Neural cell (in vitro differentiated cells): ENCODE data around the gene SENP8. TPM values are rescaled to one million over a fixed set of nuclear protein-coding genes. Genes with fewer than 3 reads are reported as not detected.
A peak's percentile ranks its signal among the peaks of the same experiment; 100 is the strongest.

Experiments
- H2AFZ ChIP-seq: fragments of 200-600, 300-800 bp; sonication (generic), shearing (Covaris generic); 2 replicates; pipeline ENCODE4 v1.6.0; 2014; ENCODE audit warnings: low read depth, mild to moderate bottlenecking, antibody characterized with exemption, low read length, moderate library complexity
- H3F3A ChIP-seq: fragments of 200-600 bp; shearing (Covaris generic); 2 replicates; pipeline ENCODE4 v1.6.1; 2016; ENCODE audit warnings: mild to moderate bottlenecking, moderate library complexity, mixed read lengths, antibody characterized with exemption, low read length; ENCODE audit not compliant: insufficient read depth, poor library complexity, severe bottlenecking
- H3K27ac ChIP-seq: fragments of 200-600, 300-800 bp; sonication (generic), shearing (Covaris generic); 2 replicates; pipeline ENCODE4 v1.5.1; 2014; ENCODE audit warnings: mild to moderate bottlenecking, low read length, moderate library complexity
- H3K27me3 ChIP-seq: fragments of 300-800, 200-600 bp; sonication (generic), shearing (Covaris generic); 2 replicates; pipeline ENCODE4 v1.6.0; 2014; ENCODE audit warnings: mild to moderate bottlenecking, low read depth, low read length, moderate library complexity; ENCODE audit not compliant: insufficient read depth
- H3K36me3 ChIP-seq: fragments of 300-800, 200-600 bp; sonication (generic), shearing (Covaris generic); 2 replicates; pipeline ENCODE4 v1.5.1; 2014; ENCODE audit warnings: mild to moderate bottlenecking, antibody characterized with exemption, low read length, moderate library complexity; ENCODE audit not compliant: insufficient read depth
- H3K4me2 ChIP-seq: fragments of 300-800, 200-600 bp; sonication (generic), shearing (Covaris generic); 2 replicates; pipeline ENCODE4 v1.6.0; 2014; ENCODE audit warnings: mild to moderate bottlenecking, low read length
- H3K4me3 ChIP-seq: fragments of 300-800, 200-600 bp; sonication (generic), shearing (Covaris generic); 2 replicates; pipeline ENCODE4 v1.5.1; 2014; ENCODE audit warnings: mild to moderate bottlenecking, low read length, moderate library complexity
- H3K79me2 ChIP-seq: fragments of 200-600 bp; shearing (Covaris generic); replicated peaks from 2 replicates; pipeline ENCODE4 v1.6.0; 2014; ENCODE audit warnings: mild to moderate bottlenecking, low read length, moderate library complexity; ENCODE audit not compliant: insufficient read depth
- H3K9ac ChIP-seq: fragments of 300-800, 200-600 bp; sonication (generic), shearing (Covaris generic); 2 replicates; pipeline ENCODE4 v1.6.1; 2016; ENCODE audit warnings: mild to moderate bottlenecking, low read length, mixed read lengths
- H3K9me2 ChIP-seq: fragments of 200-600 bp; shearing (Covaris generic); 2 replicates; pipeline ENCODE4 v1.6.1; 2016; ENCODE audit warnings: mild to moderate bottlenecking, low read length, mixed read lengths; ENCODE audit not compliant: insufficient read depth
- H3K9me3 ChIP-seq: fragments of 200-600, 300-800 bp; sonication (generic), shearing (Covaris generic); 2 replicates; pipeline ENCODE4 v1.6.1; 2016; ENCODE audit warnings: mild to moderate bottlenecking, mixed run types, low read length, moderate library complexity, mixed read lengths
- H4K20me1 ChIP-seq: fragments of 200-600 bp; shearing (Covaris generic); 2 replicates; pipeline ENCODE4 v1.6.1; 2016; ENCODE audit warnings: mild to moderate bottlenecking, mixed run types; ENCODE audit not compliant: insufficient read depth
- EP300 ChIP-seq: fragments of 450-650 bp; conservative IDR thresholded peaks from 2 replicates; pipeline ENCODE4 v1.6.1; 2014; ENCODE audit warnings: antibody characterized with exemption, mild to moderate bottlenecking, moderate library complexity; ENCODE audit not compliant: poor library complexity, severe bottlenecking
- EZH2 ChIP-seq: fragments of 200-600, 300-800 bp; shearing (Covaris generic), sonication (generic); IDR thresholded peaks from 2 replicates; pipeline ENCODE4 v1.6.1; 2014; ENCODE audit warnings: antibody characterized with exemption, low read length, borderline replicate concordance, mild to moderate bottlenecking; ENCODE audit not compliant: insufficient read depth, poor library complexity, severe bottlenecking
- MXI1 ChIP-seq: fragments of 450-650 bp; conservative IDR thresholded peaks from 2 replicates; pipeline ENCODE4 v1.6.1; 2014; ENCODE audit warnings: antibody characterized with exemption, mild to moderate bottlenecking; ENCODE audit not compliant: poor library complexity, severe bottlenecking
- POLR2AphosphoS5 ChIP-seq: IDR thresholded peaks from 2 replicates; pipeline ENCODE4 v1.6.1; 2012
- RAD21 ChIP-seq: fragments of 450-650 bp; conservative IDR thresholded peaks from 2 replicates; pipeline ENCODE4 v1.6.1; 2014; ENCODE audit warnings: antibody characterized with exemption, mild to moderate bottlenecking, moderate library complexity
- SMC3 ChIP-seq: fragments of 450-650 bp; conservative IDR thresholded peaks from 2 replicates; pipeline ENCODE4 v1.6.1; 2014; ENCODE audit warnings: antibody characterized with exemption, mild to moderate bottlenecking, moderate library complexity; ENCODE audit not compliant: poor library complexity
- TAF1 ChIP-seq: IDR thresholded peaks from 2 replicates; pipeline ENCODE4 v1.6.1; 2012; ENCODE audit warnings: low read depth
- polyA plus RNA-seq: library from polyadenylated mRNA; depleted of rRNA; stranded (reverse); fragments of >200 nt; gene quantifications from 2 replicates; pipeline ENCODE4 v1.2.3, GENCODE V29; 2014
- TF ChIP-seq, protein P1 (sequence below): fragments of 450-650 bp; IDR thresholded peaks from 2 replicates; pipeline ENCODE4 v1.5.1; 2014; ENCODE audit warnings: antibody characterized with exemption, mild to moderate bottlenecking, moderate library complexity; ENCODE audit not compliant: poor library complexity, severe bottlenecking
- TF ChIP-seq, protein P2 (sequence below): IDR thresholded peaks from 2 replicates; pipeline ENCODE4 v1.6.1; 2012; ENCODE audit warnings: borderline replicate concordance

SENP8 gene
- polyA plus RNA-seq, 1 donor from 2014 or later, result 3.2 TPM

DNA sequence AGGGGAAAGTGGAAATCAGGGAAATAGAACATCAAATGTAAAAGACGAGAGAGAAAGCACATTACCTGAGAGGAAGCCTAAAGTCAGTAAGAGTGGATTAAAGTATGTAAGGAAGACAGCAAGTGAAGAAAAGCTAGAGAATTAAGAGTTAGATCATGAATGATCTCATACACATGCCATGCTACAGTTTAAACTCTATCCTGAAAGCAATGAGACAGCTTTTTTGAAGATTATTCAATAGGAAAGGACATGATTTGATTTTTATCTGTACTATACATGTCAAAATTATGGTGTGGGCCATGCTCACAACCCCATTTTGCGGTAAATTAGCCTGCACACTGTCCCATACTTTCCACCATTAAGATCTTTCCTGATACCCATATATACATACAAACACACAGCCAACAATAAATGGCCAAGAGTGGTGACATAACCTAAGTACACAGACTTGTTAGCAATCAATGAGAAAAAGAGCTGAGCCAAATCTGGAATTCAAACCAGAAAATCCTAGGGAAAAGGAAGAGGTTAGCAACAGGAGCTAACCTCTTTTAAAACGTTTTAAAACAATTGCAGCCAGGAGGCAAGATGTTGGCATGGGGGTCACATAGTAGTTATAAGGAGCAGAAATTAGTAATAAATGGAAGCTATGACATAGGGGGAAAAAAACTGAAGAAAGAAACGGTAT lies 4.7 kb upstream of the SENP8 start:
- Histone ChIP-seq H3K27me3 (no peaks in the 10 kb centered on the region), H4K20me1 (peaks cover 3% of the 10 kb centered on the region), H3K9me3 (no peaks in the 10 kb centered on the region), H3K4me2 (no peak overlapping the region), H3K79me2 (peaks cover 48% of the 10 kb centered on the region), H3K9ac (no peak overlapping the region), H3K9me2 (no peaks in the 10 kb centered on the region), H3K36me3 (no peaks in the 10 kb centered on the region), H2AFZ (no peak overlapping the region), H3K27ac (no peak overlapping the region), H3K4me3 (no peak overlapping the region), H3F3A (no peaks in the 10 kb centered on the region)
- TF ChIP-seq POLR2AphosphoS5, result no peak
- TF ChIP-seq RAD21, result no peak
- TF ChIP-seq TAF1, result no peak
- TF ChIP-seq, protein P1, sequence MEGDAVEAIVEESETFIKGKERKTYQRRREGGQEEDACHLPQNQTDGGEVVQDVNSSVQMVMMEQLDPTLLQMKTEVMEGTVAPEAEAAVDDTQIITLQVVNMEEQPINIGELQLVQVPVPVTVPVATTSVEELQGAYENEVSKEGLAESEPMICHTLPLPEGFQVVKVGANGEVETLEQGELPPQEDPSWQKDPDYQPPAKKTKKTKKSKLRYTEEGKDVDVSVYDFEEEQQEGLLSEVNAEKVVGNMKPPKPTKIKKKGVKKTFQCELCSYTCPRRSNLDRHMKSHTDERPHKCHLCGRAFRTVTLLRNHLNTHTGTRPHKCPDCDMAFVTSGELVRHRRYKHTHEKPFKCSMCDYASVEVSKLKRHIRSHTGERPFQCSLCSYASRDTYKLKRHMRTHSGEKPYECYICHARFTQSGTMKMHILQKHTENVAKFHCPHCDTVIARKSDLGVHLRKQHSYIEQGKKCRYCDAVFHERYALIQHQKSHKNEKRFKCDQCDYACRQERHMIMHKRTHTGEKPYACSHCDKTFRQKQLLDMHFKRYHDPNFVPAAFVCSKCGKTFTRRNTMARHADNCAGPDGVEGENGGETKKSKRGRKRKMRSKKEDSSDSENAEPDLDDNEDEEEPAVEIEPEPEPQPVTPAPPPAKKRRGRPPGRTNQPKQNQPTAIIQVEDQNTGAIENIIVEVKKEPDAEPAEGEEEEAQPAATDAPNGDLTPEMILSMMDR, result no peak
- TF ChIP-seq SMC3, result no peak
- TF ChIP-seq MXI1, result no peak
- TF ChIP-seq EP300, result no peak
- TF ChIP-seq, protein P2, sequence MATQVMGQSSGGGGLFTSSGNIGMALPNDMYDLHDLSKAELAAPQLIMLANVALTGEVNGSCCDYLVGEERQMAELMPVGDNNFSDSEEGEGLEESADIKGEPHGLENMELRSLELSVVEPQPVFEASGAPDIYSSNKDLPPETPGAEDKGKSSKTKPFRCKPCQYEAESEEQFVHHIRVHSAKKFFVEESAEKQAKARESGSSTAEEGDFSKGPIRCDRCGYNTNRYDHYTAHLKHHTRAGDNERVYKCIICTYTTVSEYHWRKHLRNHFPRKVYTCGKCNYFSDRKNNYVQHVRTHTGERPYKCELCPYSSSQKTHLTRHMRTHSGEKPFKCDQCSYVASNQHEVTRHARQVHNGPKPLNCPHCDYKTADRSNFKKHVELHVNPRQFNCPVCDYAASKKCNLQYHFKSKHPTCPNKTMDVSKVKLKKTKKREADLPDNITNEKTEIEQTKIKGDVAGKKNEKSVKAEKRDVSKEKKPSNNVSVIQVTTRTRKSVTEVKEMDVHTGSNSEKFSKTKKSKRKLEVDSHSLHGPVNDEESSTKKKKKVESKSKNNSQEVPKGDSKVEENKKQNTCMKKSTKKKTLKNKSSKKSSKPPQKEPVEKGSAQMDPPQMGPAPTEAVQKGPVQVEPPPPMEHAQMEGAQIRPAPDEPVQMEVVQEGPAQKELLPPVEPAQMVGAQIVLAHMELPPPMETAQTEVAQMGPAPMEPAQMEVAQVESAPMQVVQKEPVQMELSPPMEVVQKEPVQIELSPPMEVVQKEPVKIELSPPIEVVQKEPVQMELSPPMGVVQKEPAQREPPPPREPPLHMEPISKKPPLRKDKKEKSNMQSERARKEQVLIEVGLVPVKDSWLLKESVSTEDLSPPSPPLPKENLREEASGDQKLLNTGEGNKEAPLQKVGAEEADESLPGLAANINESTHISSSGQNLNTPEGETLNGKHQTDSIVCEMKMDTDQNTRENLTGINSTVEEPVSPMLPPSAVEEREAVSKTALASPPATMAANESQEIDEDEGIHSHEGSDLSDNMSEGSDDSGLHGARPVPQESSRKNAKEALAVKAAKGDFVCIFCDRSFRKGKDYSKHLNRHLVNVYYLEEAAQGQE, result no peak
- TF ChIP-seq EZH2, result no peak

DNA sequence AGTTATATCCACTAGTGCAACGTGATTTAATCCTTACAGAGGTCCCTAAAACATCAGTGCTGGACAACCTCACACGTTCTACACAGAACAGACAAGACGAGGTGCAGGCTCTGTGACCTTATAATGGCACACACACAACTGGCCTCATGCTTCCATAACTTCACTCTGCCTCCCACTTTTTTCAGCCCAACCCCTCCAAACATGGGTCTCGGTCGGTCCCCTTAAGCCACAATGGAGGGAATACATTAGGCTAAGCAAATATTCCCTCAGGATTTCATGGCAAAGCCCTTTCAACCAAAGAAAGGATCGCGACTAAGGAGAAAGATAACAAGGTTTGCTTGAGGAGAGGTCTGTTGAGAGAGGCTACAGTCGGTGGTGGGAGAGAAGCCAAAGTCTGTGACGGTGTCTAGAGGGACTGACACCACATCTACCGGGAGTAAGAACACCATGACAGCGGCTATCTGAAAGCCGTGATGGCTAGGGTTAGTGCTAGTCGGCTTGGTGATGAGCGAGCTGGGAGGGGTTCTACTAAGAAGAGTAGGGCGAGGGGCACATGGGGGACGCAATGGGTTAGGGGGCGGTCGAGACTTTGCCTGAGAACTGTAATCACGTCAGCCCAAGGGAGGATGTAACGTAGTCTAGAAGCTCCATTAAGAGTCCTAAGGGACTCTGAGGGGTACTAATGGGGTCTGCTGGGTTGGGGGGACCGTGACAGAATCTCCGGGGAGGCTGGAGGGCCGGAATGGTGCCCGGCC lies 1.3 kb upstream of the SENP8 start:
- Histone ChIP-seq H3K4me3 (peak overlapping the region; percentile 92), H3K4me2 (peak overlapping the region; percentile 86), H3K27me3 (no peaks in the 10 kb centered on the region), H3K9me2 (no peaks in the 10 kb centered on the region), H4K20me1 (peaks cover 3% of the 10 kb centered on the region), H3K79me2 (peaks cover 42% of the 10 kb centered on the region), H3K9ac (peak overlapping the region; percentile 89), H2AFZ (peak overlapping the region; percentile 78), H3F3A (no peaks in the 10 kb centered on the region), H3K27ac (peak overlapping the region; percentile 81), H3K9me3 (no peaks in the 10 kb centered on the region), H3K36me3 (no peaks in the 10 kb centered on the region)
- peak; percentile 7 for TF ChIP-seq MXI1
- TF ChIP-seq EZH2, result no peak
- TF ChIP-seq RAD21, result peak; percentile 15
